HEK293 (cell line): ENCODE data around the gene MCTP1.

ENCODE experiments used
- CTCF ChIA-PET: fragments of 350-600 bp; formaldehyde crosslinking; extraction: SDS; loops from one replicate; lab custom pipeline; 2021; ENCODE audit warnings: antibody characterized with exemption; lab: Yijun Ruan, JAX
- POLR2A ChIA-PET: fragments of 300-600 bp; formaldehyde crosslinking; extraction: SDS; loops from one replicate; lab custom pipeline; 2020; ENCODE audit warnings: antibody characterized with exemption, inconsistent platforms; lab: Yijun Ruan, JAX
- H3K27ac ChIP-seq: fragments of 200-500 bp; sonication (Bioruptor generic); 2 replicates; pipeline ENCODE4 v1.5.1; 2014; ENCODE audit warnings: low read depth, low read length, control low read depth, inconsistent platforms; ENCODE audit errors: extremely low read depth
- H3K36me3 ChIP-seq, 2 experiments: fragments of 200-500 bp in 1 of 2; sonication (Bioruptor generic) in 1 of 2; 1 replicate in 1 of 2; 2 replicates in 1 of 2; pipeline ENCODE4 v1.5.1; 2014 to 2017; ENCODE audit warnings: inconsistent platforms in 2 of 2, low read length in 2 of 2; ENCODE audit not compliant: control insufficient read depth in 2 of 2, insufficient read depth in 1 of 2
- H3K4me1 ChIP-seq: fragments of 200-500 bp; sonication (Bioruptor generic); 2 replicates; pipeline ENCODE4 v1.5.1; 2014; ENCODE audit warnings: mild to moderate bottlenecking, low read length, inconsistent platforms; ENCODE audit not compliant: control insufficient read depth, insufficient read depth
- H3K4me3 ChIP-seq: 2 replicates; pipeline ENCODE4 v1.5.1; 2011; ENCODE audit warnings: low read depth, mild to moderate bottlenecking, control low read depth, low read length, moderate library complexity
- H3K9me3 ChIP-seq: fragments of 200-500 bp; sonication (Bioruptor generic); 2 replicates; pipeline ENCODE4 v1.5.1; 2014; ENCODE audit warnings: low read depth, low read length, inconsistent platforms; ENCODE audit not compliant: control insufficient read depth, insufficient read depth
- GFI1B ChIP-seq: fragments of 450-650 bp; formaldehyde crosslinking; IDR thresholded peaks from 2 replicates; pipeline ENCODE4 v1.5.1; 2016; ENCODE audit warnings: missing biosample characterization, missing genetic modification characterization
- GLI2 ChIP-seq: fragments of 450-650 bp; formaldehyde crosslinking; IDR thresholded peaks from 2 replicates; pipeline ENCODE4; 2017; ENCODE audit warnings: missing biosample characterization, missing genetic modification characterization, low read depth, borderline replicate concordance
- KLF9 ChIP-seq: fragments of 450-650 bp; formaldehyde crosslinking; IDR thresholded peaks from 2 replicates; pipeline ENCODE4 v1.5.1; 2016; ENCODE audit warnings: missing biosample characterization, missing genetic modification characterization, low read depth
- SCRT1 ChIP-seq: fragments of 450-650 bp; formaldehyde crosslinking; IDR thresholded peaks from 2 replicates; pipeline ENCODE4 v1.5.1; 2016; ENCODE audit warnings: missing biosample characterization, missing genetic modification characterization, borderline replicate concordance
- ZFP37 ChIP-seq: fragments of 450-650 bp; formaldehyde crosslinking; IDR thresholded peaks from 2 replicates; pipeline ENCODE4 v1.5.1; 2016; ENCODE audit warnings: missing biosample characterization, missing genetic modification characterization
- ZNF10 ChIP-seq: fragments of 450-650 bp; formaldehyde crosslinking; IDR thresholded peaks from 2 replicates; pipeline ENCODE4 v1.5.1; 2017; ENCODE audit warnings: missing biosample characterization, missing genetic modification characterization
- ZNF2 ChIP-seq: fragments of 450-650 bp; formaldehyde crosslinking; IDR thresholded peaks from 2 replicates; pipeline ENCODE4 v1.5.1; 2016; ENCODE audit warnings: missing biosample characterization, missing genetic modification characterization
- ZNF221 ChIP-seq: fragments of 450-650 bp; formaldehyde crosslinking; IDR thresholded peaks from 2 replicates; pipeline ENCODE4 v1.5.1; 2017; ENCODE audit warnings: missing biosample characterization, missing genetic modification characterization, borderline replicate concordance
- ZNF223 ChIP-seq: fragments of 450-650 bp; formaldehyde crosslinking; IDR thresholded peaks from 2 replicates; pipeline ENCODE4 v1.5.1; 2016; ENCODE audit warnings: missing biosample characterization, missing genetic modification characterization
- ZNF23 ChIP-seq: fragments of 450-650 bp; formaldehyde crosslinking; IDR thresholded peaks from 2 replicates; pipeline ENCODE4 v1.5.1; 2016; ENCODE audit warnings: missing biosample characterization, missing genetic modification characterization, borderline replicate concordance
- ZNF248 ChIP-seq: fragments of 450-650 bp; formaldehyde crosslinking; IDR thresholded peaks from 2 replicates; pipeline ENCODE4 v1.5.1; 2017; ENCODE audit warnings: missing biosample characterization, missing genetic modification characterization
- ZNF416 ChIP-seq: fragments of 450-650 bp; formaldehyde crosslinking; IDR thresholded peaks from 2 replicates; pipeline ENCODE4 v1.5.1; 2016; ENCODE audit warnings: missing biosample characterization, missing genetic modification characterization
- ZNF48 ChIP-seq: fragments of 450-650 bp; formaldehyde crosslinking; IDR thresholded peaks from 2 replicates; pipeline ENCODE4 v1.5.1; 2016; ENCODE audit warnings: missing biosample characterization, missing genetic modification characterization
- ZNF571 ChIP-seq: fragments of 450-650 bp; formaldehyde crosslinking; IDR thresholded peaks from 2 replicates; pipeline ENCODE4 v1.5.0; 2017; ENCODE audit warnings: missing biosample characterization, missing genetic modification characterization
- ZNF610 ChIP-seq: fragments of 450-650 bp; formaldehyde crosslinking; IDR thresholded peaks from 2 replicates; pipeline ENCODE4 v1.5.1; 2016; ENCODE audit warnings: missing biosample characterization, missing genetic modification characterization, borderline replicate concordance
- ZNF639 ChIP-seq: fragments of 450-650 bp; formaldehyde crosslinking; IDR thresholded peaks from 2 replicates; pipeline ENCODE4 v1.5.1; 2016; ENCODE audit warnings: missing biosample characterization, missing genetic modification characterization
- ZNF677 ChIP-seq: fragments of 450-650 bp; IDR thresholded peaks from 2 replicates; pipeline ENCODE4 v1.5.0; 2018; ENCODE audit warnings: missing biosample characterization, mild to moderate bottlenecking, missing genetic modification characterization, moderate library complexity
- ZNF837 ChIP-seq: fragments of 450-650 bp; formaldehyde crosslinking; IDR thresholded peaks from 2 replicates; pipeline ENCODE4 v1.5.1; 2016; ENCODE audit warnings: missing biosample characterization, missing genetic modification characterization
- ZSCAN18 ChIP-seq: fragments of 450-650 bp; formaldehyde crosslinking; IDR thresholded peaks from 2 replicates; pipeline ENCODE4 v1.5.1; 2016; ENCODE audit warnings: missing biosample characterization, missing genetic modification characterization
- TF ChIP-seq, protein P1 (sequence below): fragments of 450-650 bp; formaldehyde crosslinking; IDR thresholded peaks from 2 replicates; pipeline ENCODE4 v1.5.1; 2016; ENCODE audit warnings: missing biosample characterization, missing genetic modification characterization
- TF ChIP-seq, protein P2 (sequence below): fragments of 450-650 bp; formaldehyde crosslinking; IDR thresholded peaks from 2 replicates; pipeline ENCODE4 v1.5.1; 2016; ENCODE audit warnings: missing biosample characterization, missing genetic modification characterization
- TF ChIP-seq, protein P3 (sequence below): fragments of 450-650 bp; formaldehyde crosslinking; IDR thresholded peaks from 2 replicates; pipeline ENCODE4 v1.5.1; 2017; ENCODE audit warnings: missing biosample characterization, missing genetic modification characterization

MCTP1 gene

GRCh38 chr5:95142145-95142544 lies 142.7 kb downstream of the MCTP1 start:
- TF ChIP-seq ZNF416 (no peak), ZFP37 (tag by site-specific recombination) (no peak), ZNF837 (no peak), ZNF571 (tag by site-specific recombination) (no peak), ZNF610 (tag by site-specific recombination) (no peak), ZNF223 (tag by site-specific recombination) (no peak), ZNF639 (tag by site-specific recombination) (no peak), GLI2 (tag by site-specific recombination) (no peak)
- TF ChIP-seq, all 188 proteins: peak for 0
- Histone ChIP-seq H3K36me3 (no peaks in the 10 kb centered on the region), H3K9me3 (no peaks in the 10 kb centered on the region), H3K27ac (no peak overlapping the region), H3K4me3 (no peak overlapping the region), H3K4me1 (no peaks in the 10 kb centered on the region)
- POLR2A ChIA-PET: no interaction called here
- CTCF ChIA-PET: interaction anchor here (0.7 to 0.8 kb wide), 2 partner anchors 173 to 249 kb away, joined by 3 to 5 read pairs; partner anchors contain the start of gene FAM81B

DNA sequence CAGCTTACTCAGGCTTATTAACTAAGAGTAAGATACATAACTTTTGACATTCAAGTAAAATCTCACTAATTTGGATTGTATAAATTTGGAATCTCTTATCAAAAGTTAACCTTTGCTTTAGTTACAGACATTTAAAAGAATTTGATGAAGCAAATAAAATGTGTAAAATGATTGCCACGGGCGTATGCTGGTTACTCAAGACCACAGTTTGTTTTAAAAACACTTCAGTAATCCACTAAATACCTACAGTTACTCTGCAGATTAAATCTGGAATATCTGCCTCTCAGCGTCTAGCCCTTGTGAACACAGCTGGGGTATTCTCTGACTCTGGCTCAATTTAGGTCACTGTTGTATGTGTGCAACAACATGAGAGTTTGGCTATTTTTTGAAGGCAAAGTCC lies 143.8 kb downstream of the MCTP1 start:
- Histone ChIP-seq H3K4me1 (no peaks in the 10 kb centered on the region), H3K27ac (no peak overlapping the region), H3K36me3 (no peaks in the 10 kb centered on the region), H3K4me3 (no peak overlapping the region), H3K9me3 (no peaks in the 10 kb centered on the region)
- CTCF ChIA-PET: no interaction called here
- POLR2A ChIA-PET: no interaction called here
- TF ChIP-seq KLF9 (tag by site-specific recombination) (no peak), ZNF10 (no peak), ZNF248 (tag by site-specific recombination) (no peak), ZNF23 (tag by site-specific recombination) (no peak), ZSCAN18 (tag by site-specific recombination) (no peak), GFI1B (no peak), SCRT1 (tag by site-specific recombination) (no peak), ZNF677 (no peak), ZNF2 (tag by site-specific recombination) (no peak), ZNF48 (no peak), ZNF221 (tag by site-specific recombination) (no peak)
- TF ChIP-seq, protein P1, sequence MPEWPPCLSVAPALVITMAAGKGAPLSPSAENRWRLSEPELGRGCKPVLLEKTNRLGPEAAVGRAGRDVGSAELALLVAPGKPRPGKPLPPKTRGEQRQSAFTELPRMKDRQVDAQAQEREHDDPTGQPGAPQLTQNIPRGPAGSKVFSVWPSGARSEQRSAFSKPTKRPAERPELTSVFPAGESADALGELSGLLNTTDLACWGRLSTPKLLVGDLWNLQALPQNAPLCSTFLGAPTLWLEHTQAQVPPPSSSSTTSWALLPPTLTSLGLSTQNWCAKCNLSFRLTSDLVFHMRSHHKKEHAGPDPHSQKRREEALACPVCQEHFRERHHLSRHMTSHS: no peak
- TF ChIP-seq, protein P2, sequence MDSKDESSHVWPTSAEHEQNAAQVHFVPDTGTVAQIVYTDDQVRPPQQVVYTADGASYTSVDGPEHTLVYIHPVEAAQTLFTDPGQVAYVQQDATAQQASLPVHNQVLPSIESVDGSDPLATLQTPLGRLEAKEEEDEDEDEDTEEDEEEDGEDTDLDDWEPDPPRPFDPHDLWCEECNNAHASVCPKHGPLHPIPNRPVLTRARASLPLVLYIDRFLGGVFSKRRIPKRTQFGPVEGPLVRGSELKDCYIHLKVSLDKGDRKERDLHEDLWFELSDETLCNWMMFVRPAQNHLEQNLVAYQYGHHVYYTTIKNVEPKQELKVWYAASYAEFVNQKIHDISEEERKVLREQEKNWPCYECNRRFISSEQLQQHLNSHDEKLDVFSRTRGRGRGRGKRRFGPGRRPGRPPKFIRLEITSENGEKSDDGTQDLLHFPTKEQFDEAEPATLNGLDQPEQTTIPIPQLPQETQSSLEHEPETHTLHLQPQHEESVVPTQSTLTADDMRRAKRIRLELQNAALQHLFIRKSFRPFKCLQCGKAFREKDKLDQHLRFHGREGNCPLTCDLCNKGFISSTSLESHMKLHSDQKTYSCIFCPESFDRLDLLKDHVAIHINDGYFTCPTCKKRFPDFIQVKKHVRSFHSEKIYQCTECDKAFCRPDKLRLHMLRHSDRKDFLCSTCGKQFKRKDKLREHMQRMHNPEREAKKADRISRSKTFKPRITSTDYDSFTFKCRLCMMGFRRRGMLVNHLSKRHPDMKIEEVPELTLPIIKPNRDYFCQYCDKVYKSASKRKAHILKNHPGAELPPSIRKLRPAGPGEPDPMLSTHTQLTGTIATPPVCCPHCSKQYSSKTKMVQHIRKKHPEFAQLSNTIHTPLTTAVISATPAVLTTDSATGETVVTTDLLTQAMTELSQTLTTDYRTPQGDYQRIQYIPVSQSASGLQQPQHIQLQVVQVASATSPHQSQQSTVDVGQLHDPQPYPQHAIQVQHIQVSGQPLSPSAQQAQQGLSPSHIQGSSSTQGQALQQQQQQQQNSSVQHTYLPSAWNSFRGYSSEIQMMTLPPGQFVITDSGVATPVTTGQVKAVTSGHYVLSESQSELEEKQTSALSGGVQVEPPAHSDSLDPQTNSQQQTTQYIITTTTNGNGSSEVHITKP (tag by site-specific recombination): no peak
- TF ChIP-seq, protein P3, sequence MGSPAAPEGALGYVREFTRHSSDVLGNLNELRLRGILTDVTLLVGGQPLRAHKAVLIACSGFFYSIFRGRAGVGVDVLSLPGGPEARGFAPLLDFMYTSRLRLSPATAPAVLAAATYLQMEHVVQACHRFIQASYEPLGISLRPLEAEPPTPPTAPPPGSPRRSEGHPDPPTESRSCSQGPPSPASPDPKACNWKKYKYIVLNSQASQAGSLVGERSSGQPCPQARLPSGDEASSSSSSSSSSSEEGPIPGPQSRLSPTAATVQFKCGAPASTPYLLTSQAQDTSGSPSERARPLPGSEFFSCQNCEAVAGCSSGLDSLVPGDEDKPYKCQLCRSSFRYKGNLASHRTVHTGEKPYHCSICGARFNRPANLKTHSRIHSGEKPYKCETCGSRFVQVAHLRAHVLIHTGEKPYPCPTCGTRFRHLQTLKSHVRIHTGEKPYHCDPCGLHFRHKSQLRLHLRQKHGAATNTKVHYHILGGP (tag by site-specific recombination): no peak
